Brain microvascular endothelial cell (primary cell): ENCODE measurements around the gene ZBTB20.

ENCODE experiments used
- DNase-seq: peaks from one replicate; pipeline ENCODE4 v3.0.0-alpha.2; 2020
- H3K27ac ChIP-seq: fragments of 250-450 bp; sonication (Bioruptor Pico); 2 replicates; pipeline ENCODE4 v1.5.1; 2020; ENCODE audit warnings: mild to moderate bottlenecking, moderate library complexity
- H3K27me3 ChIP-seq: fragments of 250-450 bp; sonication (Bioruptor Pico); replicated peaks from 2 replicates; pipeline ENCODE4 v1.5.1; 2020; ENCODE audit warnings: mild to moderate bottlenecking
- H3K36me3 ChIP-seq: fragments of 250-450 bp; sonication (Bioruptor Pico); replicated peaks from 2 replicates; pipeline ENCODE4 v1.5.1; 2020; ENCODE audit warnings: mild to moderate bottlenecking
- H3K4me3 ChIP-seq: 2 replicates; pipeline ENCODE4 v1.5.1; 2011; ENCODE audit warnings: low read depth, mild to moderate bottlenecking, control low read depth, low read length, moderate library complexity
- in situ Hi-C: cut with HindIII; loops from 2 replicates; pipeline ENCODE4 v1.10.0; 2017; ENCODE audit warnings: low sequenced_read_pairs, low pct_ligation_motif_present
- TF ChIP-seq, protein P1 (sequence below): IDR thresholded peaks from 2 replicates; pipeline ENCODE4 v1.5.1; 2011; ENCODE audit warnings: low read depth, mild to moderate bottlenecking, moderate library complexity, low read length, control low read depth, inconsistent platforms; ENCODE audit errors: missing control alignments

The ZBTB20 gene

DNA sequence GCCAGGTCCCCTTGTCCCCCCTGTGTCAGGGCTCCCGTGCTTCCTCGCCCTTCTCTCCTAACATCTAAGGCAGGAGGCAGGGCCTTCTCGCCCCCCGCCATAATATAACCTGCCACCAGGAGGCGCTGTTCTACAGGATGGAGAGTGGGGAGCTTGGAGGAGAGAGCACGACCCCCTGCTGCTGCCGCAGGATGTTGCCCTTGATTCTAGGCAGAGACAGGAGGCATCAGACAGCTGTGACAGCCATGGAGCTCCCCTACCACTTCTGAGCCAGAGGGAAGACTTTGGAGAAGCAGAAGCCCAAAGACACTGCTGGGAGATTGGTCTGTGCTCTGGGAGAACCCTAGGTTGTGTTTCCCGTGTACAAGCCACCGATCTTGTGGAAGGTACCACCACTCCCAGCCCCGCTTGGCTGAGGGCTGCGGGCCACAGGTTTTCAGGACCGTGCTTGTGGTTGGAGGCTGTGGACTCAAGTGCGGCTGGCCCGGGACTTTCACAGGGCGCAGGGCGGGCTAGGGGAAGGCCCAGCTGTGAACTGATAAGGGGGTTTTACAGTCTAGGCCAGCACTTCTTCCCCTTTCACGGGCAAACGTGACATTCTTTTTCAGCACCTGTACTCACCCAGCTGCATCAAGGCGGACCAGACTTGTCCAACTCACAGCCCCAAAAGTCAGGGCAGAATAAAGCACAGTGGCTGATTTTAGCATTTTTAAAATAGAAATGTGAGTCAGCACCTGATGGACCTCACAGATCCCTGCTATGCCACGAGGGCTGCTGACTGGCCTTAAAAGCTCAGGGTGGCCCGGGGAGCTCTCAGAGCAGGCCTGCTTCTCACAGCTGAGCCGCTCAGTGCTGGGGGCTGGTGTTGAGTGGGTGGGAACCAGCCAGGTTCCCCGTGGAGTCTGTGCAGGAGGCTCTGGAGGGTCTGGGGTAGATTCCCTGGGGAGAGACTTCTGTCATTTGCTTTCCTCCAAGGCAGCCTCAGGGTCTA lies 855.9 kb downstream of the ZBTB20 start:
- TF ChIP-seq, protein P1, sequence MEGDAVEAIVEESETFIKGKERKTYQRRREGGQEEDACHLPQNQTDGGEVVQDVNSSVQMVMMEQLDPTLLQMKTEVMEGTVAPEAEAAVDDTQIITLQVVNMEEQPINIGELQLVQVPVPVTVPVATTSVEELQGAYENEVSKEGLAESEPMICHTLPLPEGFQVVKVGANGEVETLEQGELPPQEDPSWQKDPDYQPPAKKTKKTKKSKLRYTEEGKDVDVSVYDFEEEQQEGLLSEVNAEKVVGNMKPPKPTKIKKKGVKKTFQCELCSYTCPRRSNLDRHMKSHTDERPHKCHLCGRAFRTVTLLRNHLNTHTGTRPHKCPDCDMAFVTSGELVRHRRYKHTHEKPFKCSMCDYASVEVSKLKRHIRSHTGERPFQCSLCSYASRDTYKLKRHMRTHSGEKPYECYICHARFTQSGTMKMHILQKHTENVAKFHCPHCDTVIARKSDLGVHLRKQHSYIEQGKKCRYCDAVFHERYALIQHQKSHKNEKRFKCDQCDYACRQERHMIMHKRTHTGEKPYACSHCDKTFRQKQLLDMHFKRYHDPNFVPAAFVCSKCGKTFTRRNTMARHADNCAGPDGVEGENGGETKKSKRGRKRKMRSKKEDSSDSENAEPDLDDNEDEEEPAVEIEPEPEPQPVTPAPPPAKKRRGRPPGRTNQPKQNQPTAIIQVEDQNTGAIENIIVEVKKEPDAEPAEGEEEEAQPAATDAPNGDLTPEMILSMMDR, result peak; percentile 83
- no peaks in the 10 kb centered on the region for H3K27me3 ChIP-seq
- peak; percentile 31 for DNase-seq
- no peak overlapping the region for H3K4me3 ChIP-seq
- no peak overlapping the region for H3K27ac ChIP-seq
- no peaks in the 10 kb centered on the region for H3K36me3 ChIP-seq
- in situ Hi-C loops, result no loop called here

DNA sequence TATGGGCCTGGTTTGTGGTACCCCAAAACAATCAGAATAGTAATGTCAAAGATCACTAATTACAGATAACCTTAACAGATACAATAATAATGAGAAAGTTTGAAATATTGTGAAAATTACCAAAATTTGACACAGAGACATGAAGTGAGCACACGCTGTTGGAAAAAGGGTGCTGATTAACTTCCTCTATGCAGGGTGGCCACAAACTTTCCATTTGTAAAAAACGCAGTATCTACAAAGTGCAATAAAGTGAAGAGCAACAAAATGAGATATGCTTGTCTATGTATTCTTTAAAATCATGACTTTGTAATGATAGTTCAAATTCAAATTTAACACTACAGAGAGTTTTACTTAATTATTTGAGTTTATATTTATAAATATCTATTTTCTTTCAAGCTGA lies 860.8 kb downstream of the ZBTB20 start:
- H3K36me3 ChIP-seq, result no peaks in the 10 kb centered on the region
- in situ Hi-C loops, result no loop called here
- TF ChIP-seq, protein P1, result no peak
- H3K4me3 ChIP-seq, result no peak overlapping the region
- no peak for DNase-seq
- no peak overlapping the region for H3K27ac ChIP-seq
- H3K27me3 ChIP-seq, result no peaks in the 10 kb centered on the region

DNA sequence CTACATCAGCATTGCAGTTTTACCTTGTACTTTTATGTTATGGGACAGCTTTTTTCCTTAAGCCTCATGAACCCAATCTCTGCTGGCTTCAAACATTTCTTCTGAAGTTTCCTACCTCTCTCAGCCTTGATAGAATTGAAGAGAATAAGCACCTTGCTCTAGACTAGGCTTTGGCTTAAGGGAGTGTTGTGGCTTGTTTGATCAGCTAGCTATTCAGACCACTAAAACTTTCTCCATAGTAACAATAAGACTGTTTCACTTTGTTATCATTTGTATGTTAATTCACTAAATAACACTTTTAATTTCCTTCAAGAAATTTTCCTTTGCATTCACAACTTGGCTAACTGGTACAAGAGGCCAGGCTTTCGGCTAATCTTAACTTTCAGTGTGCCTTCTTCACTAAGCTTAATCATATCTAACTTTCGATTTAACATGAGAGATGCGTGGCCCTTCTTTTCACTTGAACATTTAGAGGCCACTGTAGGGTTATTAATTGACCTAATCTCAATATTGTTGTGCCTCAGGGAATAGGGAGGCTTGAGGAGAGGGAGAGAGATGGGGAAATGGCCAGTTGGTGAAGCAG lies 861.3 kb downstream of the ZBTB20 start:
- TF ChIP-seq, protein P1, result no peak

DNA sequence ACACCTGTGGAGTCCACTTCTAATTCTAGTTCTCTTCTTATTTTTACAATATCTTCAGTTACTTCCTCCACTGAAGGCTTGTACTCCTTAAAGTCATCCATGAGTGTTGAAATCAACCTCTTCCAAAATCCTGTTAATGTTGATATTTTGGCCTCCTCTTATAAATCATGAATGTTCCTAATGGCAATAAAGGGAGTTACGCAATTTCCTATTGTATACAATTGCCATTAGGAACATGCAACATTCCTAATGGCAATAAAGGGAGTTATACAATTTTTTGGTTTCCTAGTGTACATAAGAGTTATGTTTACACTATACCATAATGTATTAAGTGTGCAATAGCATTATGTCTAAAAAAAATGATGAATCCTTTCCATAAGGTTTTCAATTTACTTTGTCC lies 862.4 kb downstream of the ZBTB20 start:
- H3K4me3 ChIP-seq, result no peak overlapping the region
- H3K27me3 ChIP-seq, result no peaks in the 10 kb centered on the region
- H3K36me3 ChIP-seq, result no peaks in the 10 kb centered on the region
- no peak for DNase-seq
- in situ Hi-C loops, result no loop called here
- TF ChIP-seq, protein P1, result no peak
- no peak overlapping the region for H3K27ac ChIP-seq

More for the DNA sequence above, 861.3 kb downstream of the ZBTB20 start:
- no peak for DNase-seq
- Histone ChIP-seq H3K36me3 (no peaks in the 10 kb centered on the region), H3K27me3 (no peaks in the 10 kb centered on the region), H3K27ac (no peak overlapping the region), H3K4me3 (no peak overlapping the region)
- in situ Hi-C loops, result no loop called here
